Activated T-cell treated with anti-CD3 and anti-CD28 coated beads, Interleukin-2, amount 50 U/mL, for 72 hours (primary cell): Measurements from ENCODE around the gene DSG2. TPM values are rescaled to one million over a fixed set of nuclear protein-coding genes. Genes with fewer than 3 reads are reported as not detected.

Experiments
- ATAC-seq, 2 donors: fragments of 150-1000 bp; cut with Tn5 transposase; replicated peaks in 1 of 2; 2 replicates each; pipeline ENCODE4 v1.10.0; 2021; ENCODE audit warnings: moderate library complexity in 2 of 2, mild to moderate bottlenecking in 1 of 2
- DNase-seq, 2 donors: peaks; one replicate each; pipeline ENCODE4 v3.0.0; 2021 to 2022; ENCODE audit warnings: mixed read lengths in 1 of 2
- H3K27ac Mint-ChIP-seq: one replicate; pipeline ENCODE4 v1.8.0; 2022; ENCODE audit warnings: mild to moderate bottlenecking, moderate library complexity, mixed read lengths
- H3K27me3 Mint-ChIP-seq: one replicate; pipeline ENCODE4 v1.8.0; 2022; ENCODE audit warnings: low read depth, mixed read lengths
- H3K36me3 Mint-ChIP-seq, 2 donors: one replicate each; pipeline ENCODE4 v1.8.0; 2022; ENCODE audit warnings: mixed read lengths in 2 of 2, mild to moderate bottlenecking in 1 of 2; ENCODE audit not compliant: insufficient read depth in 2 of 2
- H3K4me1 Mint-ChIP-seq: one replicate; pipeline ENCODE4 v1.8.0; 2022; ENCODE audit warnings: low read depth, mixed read lengths
- H3K4me3 Mint-ChIP-seq, 2 donors: one replicate each; pipeline ENCODE4 v1.8.0; 2022; ENCODE audit warnings: mild to moderate bottlenecking in 2 of 2, mixed read lengths in 2 of 2, moderate library complexity in 2 of 2
- H3K9me3 Mint-ChIP-seq, 2 donors: one replicate each; pipeline ENCODE4 v1.8.0; 2022; ENCODE audit warnings: mixed read lengths in 2 of 2
- total RNA-seq, 2 donors: library from RNA; stranded (reverse); gene quantifications; one replicate each; pipeline ENCODE4 v1.2.3, GENCODE V29; 2022

Gene DSG2
- total RNA-seq, 2 donors from 2014 or later: 1.6 to 3.1 TPM

GRCh38 chr18:31590570-31590969 is 92.6 kb downstream of the DSG2 start:
- H3K4me3 Mint-ChIP-seq: no peak overlapping the region
- H3K27ac Mint-ChIP-seq: no peak overlapping the region
- ATAC-seq: no peak
- H3K27me3 Mint-ChIP-seq: peaks cover 9% of the 10 kb centered on the region
- H3K36me3 Mint-ChIP-seq: no peaks in the 10 kb centered on the region
- no peak for DNase-seq
- H3K4me1 Mint-ChIP-seq: no peaks in the 10 kb centered on the region
- H3K9me3 Mint-ChIP-seq: no peaks in the 10 kb centered on the region

- ATAC-seq: no peak
- Mint-ChIP-seq H3K9me3 (no peaks in the 10 kb centered on the region), H3K27ac (no peak overlapping the region), H3K36me3 (no peaks in the 10 kb centered on the region), H3K27me3 (peaks cover 9% of the 10 kb centered on the region), H3K4me3 (no peak overlapping the region), H3K4me1 (no peaks in the 10 kb centered on the region)
- DNase-seq: no peak
Measured at GRCh38 chr18:31591113-31591512, 93.1 kb downstream of the DSG2 start.

GRCh38 chr18:31591628-31592027 is 93.7 kb downstream of the DSG2 start, which contains the start of gene TTR:
Gene TTR, plus strand, starts transcription at chr18:31591877. Its CDS starts 26 bp downstream, at chr18:31591903.
- Mint-ChIP-seq H3K27ac (no peak within 1 kb of the TSS), H3K36me3 (no peaks in the 10 kb centered on the region)
- ATAC-seq: no peak

DNA sequence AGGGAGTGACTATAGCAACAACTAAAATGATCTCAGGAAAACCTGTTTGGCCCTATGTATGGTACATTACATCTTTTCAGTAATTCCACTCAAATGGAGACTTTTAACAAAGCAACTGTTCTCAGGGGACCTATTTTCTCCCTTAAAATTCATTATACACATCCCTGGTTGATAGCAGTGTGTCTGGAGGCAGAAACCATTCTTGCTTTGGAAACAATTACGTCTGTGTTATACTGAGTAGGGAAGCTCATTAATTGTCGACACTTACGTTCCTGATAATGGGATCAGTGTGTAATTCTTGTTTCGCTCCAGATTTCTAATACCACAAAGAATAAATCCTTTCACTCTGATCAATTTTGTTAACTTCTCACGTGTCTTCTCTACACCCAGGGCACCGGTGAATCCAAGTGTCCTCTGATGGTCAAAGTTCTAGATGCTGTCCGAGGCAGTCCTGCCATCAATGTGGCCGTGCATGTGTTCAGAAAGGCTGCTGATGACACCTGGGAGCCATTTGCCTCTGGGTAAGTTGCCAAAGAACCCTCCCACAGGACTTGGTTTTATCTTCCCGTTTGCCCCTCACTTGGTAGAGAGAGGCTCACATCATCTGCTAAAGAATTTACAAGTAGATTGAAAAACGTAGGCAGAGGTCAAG is 94.7 kb downstream of the DSG2 start:
- no peak overlapping the region for H3K4me3 Mint-ChIP-seq
- H3K36me3 Mint-ChIP-seq: no peaks in the 10 kb centered on the region
- peaks cover 9% of the 10 kb centered on the region for H3K27me3 Mint-ChIP-seq
- DNase-seq (no peak), ATAC-seq (no peak)
- no peaks in the 10 kb centered on the region for H3K4me1 Mint-ChIP-seq
- H3K27ac Mint-ChIP-seq: no peak overlapping the region
- no peaks in the 10 kb centered on the region for H3K9me3 Mint-ChIP-seq

More at GRCh38 chr18:31591628-31592027, 93.7 kb downstream of the DSG2 start, which contains the start of gene TTR:
- Mint-ChIP-seq H3K4me1 (no peaks in the 10 kb centered on the region), H3K9me3 (no peaks in the 10 kb centered on the region), H3K27me3 (peaks cover 9% of the 10 kb centered on the region), H3K4me3 (no peak within 1 kb of the TSS)
- no peak for DNase-seq

- DNase-seq: no peak
- no peak overlapping the region for H3K27ac Mint-ChIP-seq
- ATAC-seq: no peak
- H3K27me3 Mint-ChIP-seq: peaks cover 8% of the 10 kb centered on the region
- H3K4me1 Mint-ChIP-seq: no peaks in the 10 kb centered on the region
- no peak overlapping the region for H3K4me3 Mint-ChIP-seq
- H3K9me3 Mint-ChIP-seq: no peaks in the 10 kb centered on the region
- H3K36me3 Mint-ChIP-seq: no peaks in the 10 kb centered on the region
Measured at GRCh38 chr18:31595121-31595771, 97.3 kb downstream of the DSG2 start.

- DNase-seq: no peak
- ATAC-seq: no peak
- H3K9me3 Mint-ChIP-seq: no peaks in the 10 kb centered on the region
- H3K27ac Mint-ChIP-seq: no peak overlapping the region
- H3K36me3 Mint-ChIP-seq: no peaks in the 10 kb centered on the region
- no peaks in the 10 kb centered on the region for H3K27me3 Mint-ChIP-seq
- H3K4me1 Mint-ChIP-seq: no peaks in the 10 kb centered on the region
- H3K4me3 Mint-ChIP-seq: no peak overlapping the region
Measured at GRCh38 chr18:31596081-31596872, 98.3 kb downstream of the DSG2 start.

DNA sequence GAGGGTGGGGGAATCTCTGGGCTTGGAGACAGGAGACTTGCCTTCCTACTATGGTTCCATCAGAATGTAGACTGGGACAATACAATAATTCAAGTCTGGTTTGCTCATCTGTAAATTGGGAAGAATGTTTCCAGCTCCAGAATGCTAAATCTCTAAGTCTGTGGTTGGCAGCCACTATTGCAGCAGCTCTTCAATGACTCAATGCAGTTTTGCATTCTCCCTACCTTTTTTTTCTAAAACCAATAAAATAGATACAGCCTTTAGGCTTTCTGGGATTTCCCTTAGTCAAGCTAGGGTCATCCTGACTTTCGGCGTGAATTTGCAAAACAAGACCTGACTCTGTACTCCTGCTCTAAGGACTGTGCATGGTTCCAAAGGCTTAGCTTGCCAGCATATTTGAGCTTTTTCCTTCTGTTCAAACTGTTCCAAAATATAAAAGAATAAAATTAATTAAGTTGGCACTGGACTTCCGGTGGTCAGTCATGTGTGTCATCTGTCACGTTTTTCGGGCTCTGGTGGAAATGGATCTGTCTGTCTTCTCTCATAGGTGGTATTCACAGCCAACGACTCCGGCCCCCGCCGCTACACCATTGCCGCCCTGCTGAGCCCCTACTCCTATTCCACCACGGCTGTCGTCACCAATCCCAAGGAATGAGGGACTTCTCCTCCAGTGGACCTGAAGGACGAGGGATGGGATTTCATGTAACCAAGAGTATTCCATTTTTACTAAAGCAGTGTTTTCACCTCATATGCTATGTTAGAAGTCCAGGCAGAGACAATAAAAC is 100.2 kb downstream of the DSG2 start:
- H3K36me3 Mint-ChIP-seq: no peaks in the 10 kb centered on the region
- peaks cover 2% of the 10 kb centered on the region for H3K4me1 Mint-ChIP-seq
- no peak overlapping the region for H3K27ac Mint-ChIP-seq
- H3K9me3 Mint-ChIP-seq: no peaks in the 10 kb centered on the region
- no peaks in the 10 kb centered on the region for H3K27me3 Mint-ChIP-seq
- no peak for DNase-seq
- no peak overlapping the region for H3K4me3 Mint-ChIP-seq
- ATAC-seq: no peak

Other genes with a start within 250 kb of the DSG2 start
- gene DSG1, start 180.0 kb upstream of the DSG2 start, total RNA-seq: not detected
- not detected for gene DSG4, start 121.4 kb upstream of the DSG2 start, total RNA-seq
- not detected for gene DSG3, start 50.4 kb upstream of the DSG2 start, total RNA-seq
- not detected for gene TTR, start 93.7 kb downstream of the DSG2 start, total RNA-seq
- gene B4GALT6, start 186.4 kb downstream of the DSG2 start, total RNA-seq: 1 to 10 TPM; 2.8 to 5.0 TPM